GM19372 (cell line): ENCODE measurements around the gene CDHR5.
A peak's percentile ranks its signal among the peaks of the same experiment; 100 is the strongest.
"Not testable (repeated sequence)": the region's sequence is repeated elsewhere in the genome, so short reads cannot be mapped to it uniquely, and the experiment has no call there.

Experiments used
- ATAC-seq: cut with Tn5 transposase; IDR thresholded peaks from one replicate; pipeline ENCODE4 v1.9.1; 2021; ENCODE audit warnings: mild to moderate bottlenecking, low read depth, moderate library complexity; ENCODE audit not compliant: unreplicated experiment

CDHR5 gene

DNA sequence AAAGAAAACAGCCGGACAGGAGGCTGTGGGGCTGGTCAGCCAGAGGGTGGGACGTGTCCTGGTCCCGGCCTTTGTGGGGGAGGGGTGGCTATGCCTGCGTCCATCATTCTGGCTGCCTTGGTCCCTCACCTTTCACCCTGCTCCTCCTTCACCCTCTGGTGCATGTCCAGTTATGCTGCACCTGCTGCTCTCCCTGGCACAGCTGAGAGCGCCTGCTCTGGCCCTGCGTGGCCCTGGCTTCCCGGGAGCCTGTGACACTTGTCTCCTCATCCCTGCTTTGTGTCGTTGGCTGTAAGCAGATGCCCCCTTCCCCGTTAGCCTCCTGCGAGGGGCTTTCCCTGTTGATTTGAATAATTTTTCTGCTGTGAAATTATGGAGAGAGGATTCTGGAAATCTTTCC lies 31.8 kb downstream of the CDHR5 start:
- ATAC-seq = no peak

DNA sequence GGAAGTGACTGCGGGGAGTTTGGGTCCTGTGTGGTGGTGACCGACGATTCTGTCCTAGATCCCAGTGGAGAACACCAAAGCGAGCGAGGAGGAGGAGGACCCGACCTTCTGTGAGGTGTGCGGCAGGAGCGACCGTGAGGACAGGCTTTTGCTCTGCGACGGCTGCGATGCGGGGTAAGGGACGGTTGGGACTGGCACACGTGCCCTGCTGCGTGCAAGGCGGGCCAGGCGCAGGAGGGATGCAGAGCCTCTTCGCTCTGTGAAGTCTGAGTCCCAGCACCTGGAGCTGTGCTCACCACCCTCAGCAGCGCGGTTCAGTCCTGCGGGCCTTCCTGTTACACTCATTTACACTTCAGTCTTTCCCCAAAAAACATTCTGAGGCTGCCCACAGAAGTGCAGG lies 32.3 kb downstream of the CDHR5 start:
- ATAC-seq = no peak

DNA sequence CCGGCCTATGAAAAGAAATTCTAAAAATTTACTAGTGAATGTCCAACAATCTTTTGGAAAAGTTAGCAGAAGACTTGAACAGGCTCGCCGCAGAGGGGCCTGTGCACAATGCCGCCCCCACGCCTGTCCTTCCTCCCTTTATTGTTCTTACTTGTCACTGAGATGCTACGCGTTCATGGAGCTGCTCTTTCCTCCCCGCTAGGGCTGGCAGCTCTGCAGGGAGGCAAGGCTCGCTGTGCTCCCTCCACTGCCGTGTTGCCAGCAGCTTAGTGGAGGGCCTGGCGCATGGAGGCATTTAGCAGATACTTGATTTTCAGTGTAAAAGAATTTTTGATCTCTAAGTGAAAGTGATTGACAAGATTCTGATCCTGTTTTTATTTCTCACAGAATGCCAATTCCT lies 33.8 kb downstream of the CDHR5 start:
- ATAC-seq = no peak

DNA sequence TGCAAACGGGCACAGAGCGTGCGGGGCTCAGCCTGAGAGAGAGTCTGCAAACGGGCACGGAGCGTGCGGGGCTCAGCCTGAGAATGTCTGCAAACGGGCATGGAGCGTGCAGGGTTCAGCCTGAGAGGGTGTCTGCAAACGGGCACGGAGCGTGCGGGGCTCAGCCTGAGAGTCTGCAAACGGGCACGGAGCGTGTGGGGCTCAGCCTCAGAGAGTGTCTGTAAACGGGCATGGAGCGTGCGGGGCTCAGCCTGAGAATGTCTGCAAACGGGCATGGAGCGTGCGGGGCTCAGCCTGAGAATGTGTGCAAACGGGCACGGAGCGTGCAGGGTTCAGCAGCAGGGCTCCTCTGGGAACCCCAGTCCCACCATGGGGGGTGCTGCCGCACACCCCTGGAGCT lies 35.0 kb downstream of the CDHR5 start:
- ATAC-seq = no peak

DNA sequence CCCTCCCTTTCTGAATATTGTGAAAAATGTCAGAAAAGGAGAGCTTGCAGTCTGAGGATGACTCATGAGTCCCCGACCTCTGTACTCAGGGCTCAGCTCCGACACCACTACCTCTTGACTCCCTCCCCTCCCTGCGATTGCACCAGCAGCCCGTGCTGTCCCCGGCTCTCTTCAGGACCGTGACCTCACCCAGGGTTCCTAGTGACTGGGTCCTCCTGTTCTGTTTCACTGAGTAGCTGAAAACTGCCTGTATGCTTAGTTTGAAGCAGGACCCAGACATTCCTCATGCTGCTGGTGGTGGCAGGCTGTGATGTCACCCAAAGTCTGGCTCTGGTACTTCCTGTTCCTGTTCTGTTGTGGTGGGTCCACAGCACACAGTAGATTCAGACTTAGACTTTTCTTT lies 36.8 kb downstream of the CDHR5 start:
- no peak for ATAC-seq

DNA sequence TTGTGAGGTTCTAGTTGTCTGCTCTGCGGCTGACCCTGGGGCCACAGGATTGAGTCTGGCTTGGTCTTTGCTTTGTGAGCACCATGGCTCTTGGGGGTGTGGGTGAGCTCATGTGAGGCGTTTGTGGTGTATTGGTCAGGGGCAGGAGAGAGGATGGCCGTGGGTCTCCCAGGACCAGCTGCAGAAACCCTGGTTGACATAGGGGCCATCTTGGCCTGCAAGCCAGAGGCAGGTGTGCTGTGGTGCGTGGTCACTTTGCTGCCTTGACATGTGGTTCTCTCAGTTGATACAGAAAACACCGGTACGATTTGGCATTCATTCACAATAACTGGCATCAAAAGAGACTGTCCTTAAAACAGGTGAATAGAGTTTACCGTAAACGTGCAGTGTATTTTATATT lies 37.2 kb downstream of the CDHR5 start:
- ATAC-seq = no peak

DNA sequence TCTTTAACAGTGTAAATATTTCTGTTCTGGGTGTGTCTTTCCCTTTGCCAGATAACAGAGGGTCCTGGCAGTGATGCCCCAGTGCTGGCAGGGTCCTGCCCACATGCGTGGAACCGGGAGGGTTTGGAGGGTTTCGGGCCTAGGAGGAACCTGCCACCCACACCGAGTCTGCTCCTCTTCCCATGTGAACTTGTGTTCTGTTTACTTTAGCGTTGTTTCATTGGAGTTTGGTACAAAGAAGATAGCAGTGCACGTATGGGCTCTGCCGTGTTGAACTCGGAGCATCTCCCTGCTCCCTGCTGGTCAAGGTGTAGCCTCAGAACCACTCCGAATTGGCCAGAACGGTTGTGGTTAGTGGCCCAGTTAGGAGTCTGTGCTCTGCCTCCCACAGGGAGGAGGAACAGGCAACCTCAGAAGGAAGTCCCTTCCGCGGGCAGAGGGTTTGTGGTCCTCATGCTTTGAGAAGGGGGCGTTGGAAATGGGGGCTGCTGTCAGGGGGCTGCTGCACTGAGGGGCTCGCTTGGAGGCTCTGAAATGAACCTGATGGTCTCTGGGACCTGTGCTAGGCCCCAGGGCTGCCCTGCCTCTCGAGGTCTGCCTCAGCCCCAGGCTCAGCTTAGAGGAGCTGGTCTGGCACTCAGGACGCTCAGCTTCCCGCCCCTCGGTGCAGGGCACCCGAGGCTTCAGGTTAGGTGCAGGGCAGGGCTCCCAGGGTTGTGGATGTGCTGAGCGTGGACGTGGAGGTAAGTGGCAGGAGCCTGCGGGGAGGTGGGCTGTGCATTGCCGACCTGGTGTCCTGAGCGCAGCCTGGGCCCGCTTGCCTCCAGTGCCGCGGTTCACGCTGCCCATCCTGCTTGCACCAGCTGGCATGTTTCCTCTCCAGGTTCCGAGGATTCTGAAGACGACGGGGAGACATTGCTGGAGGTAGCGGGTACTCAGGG lies 38.1 kb downstream of the CDHR5 start:
- no peak for ATAC-seq

DNA sequence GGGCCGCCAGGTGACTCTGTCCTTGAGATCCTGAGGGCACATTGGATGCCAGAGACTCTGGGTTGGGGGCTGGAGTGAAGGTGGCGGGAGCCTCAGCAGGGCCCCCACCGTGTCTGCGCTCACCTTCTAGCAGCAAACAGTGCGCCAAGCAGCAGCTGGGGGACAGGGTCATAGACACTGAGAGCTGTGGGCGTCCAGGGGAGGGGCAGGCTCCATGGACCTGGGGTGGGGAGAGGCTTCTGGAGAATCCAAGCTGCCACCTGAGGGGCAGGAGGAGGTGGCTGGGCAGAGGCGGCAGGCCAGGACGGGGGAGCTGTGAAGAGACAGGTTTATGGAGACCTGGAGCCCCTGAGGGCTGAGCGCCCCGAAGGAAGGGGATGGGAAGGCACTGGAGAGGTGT lies 40.5 kb downstream of the CDHR5 start:
- no peak for ATAC-seq

DNA sequence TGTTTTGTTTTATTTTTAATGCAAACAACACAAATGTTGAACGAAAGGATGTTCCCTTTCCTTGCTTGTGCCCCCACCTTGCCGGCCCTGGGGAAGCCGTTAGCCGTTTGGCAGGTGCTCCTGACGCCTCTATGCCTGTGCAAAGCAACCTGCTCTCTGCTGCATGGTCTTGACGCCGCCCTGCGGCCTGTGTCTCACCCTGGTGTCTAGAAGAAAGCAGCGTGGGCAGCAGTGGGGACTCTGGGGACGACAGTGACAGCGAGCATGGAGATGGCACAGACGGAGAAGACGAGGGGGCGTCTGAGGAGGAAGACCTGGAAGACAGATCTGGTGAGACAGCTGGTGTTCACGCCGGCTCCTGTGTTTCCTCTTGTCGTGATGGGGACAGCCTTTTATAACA lies 43.0 kb downstream of the CDHR5 start:
- ATAC-seq = no peak

DNA sequence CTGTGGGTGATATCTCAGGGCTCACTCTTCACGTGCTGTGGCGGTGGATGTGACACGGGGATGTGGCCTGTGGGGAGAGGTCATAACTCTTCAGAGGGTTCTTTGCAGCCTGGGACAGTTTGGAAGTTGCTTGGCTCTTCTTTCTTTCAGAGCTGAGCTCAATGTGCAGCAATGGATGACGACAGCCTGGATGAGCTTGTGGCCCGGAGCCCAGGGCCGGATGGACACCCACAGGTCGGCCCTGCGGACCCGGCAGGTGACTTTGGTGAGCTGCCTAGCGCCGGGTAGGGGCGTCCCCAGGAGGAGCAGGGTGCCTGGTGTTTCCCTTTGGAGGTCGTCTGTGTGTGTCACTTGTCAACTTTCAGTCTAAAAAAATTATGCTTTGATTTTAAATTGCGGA lies 43.4 kb downstream of the CDHR5 start:
- ATAC-seq = no peak

DNA sequence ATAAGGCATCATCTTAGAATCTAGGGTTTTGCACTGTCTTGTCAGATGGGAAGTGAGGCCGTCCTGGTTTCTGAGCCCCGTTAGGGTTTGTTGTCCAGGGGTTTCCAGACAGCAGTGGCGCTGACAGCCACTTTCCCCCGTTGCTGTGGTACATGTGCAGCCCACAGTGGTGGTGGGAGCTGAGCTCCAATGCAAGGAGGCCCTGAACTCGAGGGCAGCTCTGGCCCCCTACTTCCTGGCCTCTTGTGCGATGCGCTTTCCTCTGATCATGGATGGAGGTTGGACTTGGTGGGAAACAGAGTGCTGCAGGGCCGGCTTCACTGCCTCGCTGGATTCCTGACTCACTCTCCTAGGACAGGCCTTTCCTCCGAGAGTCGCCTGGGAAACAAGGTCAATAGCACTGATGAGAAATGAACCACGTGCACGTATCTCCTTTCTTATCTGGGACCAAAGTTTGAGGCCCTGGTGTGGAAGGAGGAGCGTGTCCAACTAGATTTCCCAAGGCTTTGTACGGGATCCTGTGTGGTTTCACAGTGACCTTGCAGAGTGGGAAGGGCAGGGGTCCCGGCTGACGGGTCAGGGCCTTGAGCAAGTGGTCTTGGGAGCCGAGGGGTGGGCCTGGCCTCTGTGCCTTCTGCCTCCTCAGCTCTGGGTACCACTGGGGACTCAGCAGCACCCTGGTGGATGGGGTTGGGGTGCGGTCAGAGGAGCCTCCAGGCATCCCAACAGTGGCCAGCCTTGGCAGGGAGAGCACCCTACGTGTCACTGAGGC lies 44.7 kb downstream of the CDHR5 start:
- ATAC-seq = no peak

DNA sequence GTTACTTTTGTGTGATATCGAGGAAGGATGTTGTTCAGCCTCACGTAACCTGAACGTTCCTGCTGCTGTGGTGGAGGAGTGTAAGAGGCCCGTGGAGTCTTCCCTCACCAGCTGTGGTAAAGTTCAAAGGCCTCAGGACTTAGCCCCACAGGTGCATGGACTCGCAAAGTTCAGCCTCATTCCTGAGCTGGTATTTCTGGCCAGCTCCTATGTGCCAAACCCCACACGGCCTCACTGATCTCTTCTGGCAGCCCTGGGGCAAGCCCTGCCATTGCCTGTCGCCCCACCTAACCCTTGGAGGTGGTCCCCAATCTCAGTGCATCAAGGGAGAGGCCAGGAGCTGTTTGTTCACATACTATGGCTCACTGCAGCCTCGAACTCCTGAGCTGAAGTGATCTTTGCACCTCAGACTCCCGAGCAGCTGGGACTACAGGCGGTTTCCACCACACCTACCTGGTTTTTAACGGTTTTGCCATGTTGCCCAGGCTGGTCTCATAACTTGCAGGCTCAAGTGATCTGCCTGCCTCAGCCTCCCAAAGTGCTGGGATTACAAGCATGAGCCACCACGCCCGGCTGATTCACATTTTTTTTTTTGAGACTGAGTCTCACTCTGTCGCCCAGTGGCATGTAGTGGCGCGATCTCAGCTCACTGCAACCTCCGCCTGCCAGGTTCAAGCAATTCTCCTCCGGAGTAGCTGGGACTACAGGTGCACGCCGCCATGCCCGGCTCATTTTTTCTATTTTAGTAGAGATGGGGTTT lies 46.3 kb downstream of the CDHR5 start:
- ATAC-seq = no peak

DNA sequence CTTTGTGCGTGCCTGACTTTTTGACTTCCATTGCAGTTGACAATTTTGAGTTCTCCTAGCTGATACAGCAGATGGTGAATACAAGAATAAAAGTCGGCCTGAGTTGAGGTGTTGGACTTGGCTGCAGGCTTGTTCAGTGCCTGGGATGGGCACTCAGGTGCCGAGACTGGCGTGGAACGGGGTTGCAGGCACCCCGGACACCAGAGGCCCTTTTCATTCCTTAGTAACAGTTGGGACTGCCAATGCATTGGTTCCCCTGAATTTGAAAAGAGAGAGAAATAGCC lies 47.2 kb downstream of the CDHR5 start:
- ATAC-seq = no peak

DNA sequence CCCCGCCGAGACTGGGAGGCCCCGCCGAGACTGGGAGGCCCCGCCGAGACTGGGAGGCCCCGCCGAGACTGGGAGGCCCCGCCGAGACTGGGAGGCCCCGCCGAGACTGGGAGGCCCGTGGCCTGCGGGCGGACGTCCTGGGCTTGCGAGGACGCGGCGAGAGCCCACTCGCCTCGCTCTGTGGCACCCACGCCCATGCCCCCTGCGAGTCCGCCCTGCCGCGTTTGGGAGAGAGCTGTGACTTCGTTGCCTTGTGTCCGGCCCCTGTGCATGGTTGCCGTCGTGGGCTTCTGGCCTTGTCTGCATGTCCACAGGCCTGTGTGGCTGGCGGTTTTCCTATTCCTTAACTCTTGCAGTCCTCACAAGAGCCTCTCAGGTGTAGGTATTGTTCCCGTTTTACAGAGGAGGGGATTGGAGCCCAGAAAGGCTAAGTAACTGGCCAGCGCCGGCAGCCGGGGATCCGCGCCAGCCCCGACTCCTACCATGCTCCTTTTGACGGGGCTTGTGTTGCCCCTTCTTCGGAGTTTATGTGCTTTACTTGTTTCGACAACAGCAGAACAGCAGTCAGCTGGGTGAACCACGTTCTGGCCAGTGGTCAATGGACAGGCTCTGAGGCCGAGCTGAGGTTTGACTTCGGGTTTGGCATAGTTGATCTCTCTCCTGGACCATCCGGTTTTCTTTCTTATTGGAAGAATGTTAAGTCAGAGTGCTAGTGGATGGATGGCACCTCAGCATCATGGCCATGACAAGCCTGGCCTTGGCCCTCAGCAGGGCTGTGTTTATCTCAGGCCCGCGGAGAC lies 47.7 kb downstream of the CDHR5 start:
- ATAC-seq = no peak

DNA sequence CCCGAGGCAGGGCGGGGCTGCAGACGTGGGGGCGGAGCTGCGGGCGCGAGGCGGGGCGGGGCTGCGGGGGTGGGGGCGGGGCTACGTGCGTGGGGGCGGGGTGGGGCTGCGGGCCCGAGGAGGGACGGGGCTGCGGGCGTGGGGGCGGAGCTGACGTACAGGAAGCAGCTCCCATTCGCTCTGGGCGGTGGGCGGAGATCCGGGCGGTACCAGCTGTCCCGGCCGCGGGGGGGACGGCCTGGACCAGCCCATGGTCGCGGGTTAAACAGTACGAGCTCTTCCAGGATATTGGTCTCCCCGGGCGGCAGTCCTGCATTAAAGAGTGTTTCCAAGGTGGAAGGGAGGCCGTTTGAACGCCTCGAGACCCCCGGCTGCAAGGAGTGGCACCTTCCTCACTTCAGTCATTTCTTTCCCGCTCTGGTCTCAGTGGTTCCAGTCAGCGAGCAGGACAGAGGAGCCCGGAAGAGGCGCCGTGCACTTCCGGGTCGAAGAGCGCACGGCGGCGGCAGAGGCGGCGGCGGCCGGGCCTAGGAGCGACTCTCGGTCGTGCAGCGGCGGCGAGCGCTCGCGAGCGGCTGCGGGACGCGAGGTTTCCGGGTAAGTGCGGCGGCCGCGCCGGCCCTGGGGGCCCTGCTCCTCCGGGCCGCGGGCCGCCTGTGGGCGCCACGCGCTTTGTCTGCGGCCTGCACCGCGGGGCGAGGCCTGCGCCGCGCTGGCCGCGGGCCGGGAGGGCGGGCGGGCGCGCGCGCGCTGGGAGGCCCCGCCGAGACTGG lies 48.6 kb downstream of the CDHR5 start, which contains the start of gene PHRF1:
PHRF1 (plus strand) TSS at position 475 of the 773 bp plus-strand sequence. CDS start 5,043 bp downstream, outside the sequence.
- ATAC-seq = peak; percentile 78

DNA sequence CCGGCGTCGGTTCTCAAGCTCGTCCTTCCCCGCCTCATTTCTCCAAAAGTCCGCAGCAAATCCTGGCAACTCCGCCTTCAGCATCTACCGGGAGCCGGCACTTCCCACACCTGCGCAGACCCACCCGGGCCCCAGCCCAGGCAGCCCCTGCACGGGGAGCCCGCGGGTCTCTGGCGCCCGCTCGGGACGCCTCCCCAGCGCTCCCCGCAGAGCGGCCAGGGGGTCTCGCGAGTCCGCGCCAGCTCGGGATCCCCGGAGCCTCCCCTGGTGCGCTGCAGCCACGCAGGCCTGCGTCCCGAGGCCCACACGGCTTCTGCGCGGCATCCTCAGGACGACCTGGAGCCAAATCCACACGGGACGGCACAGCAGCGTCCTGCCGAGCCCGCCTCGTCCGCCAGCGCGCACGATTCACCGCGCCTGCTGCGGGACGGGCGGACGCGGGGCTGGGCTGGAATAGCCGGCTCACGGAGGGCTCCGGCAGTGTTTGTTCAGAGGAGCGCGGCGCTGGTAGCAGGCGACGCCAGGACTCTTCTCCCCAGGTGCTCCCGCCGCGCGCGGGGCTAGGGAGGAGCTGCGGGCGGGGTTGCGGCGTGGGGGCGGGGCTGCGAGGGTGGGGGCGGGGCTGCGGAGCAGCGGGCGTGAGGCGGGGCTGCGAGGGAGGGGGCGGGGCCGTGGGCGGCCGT lies 49.3 kb downstream of the CDHR5 start:
- peak; percentile 36 for ATAC-seq

DNA sequence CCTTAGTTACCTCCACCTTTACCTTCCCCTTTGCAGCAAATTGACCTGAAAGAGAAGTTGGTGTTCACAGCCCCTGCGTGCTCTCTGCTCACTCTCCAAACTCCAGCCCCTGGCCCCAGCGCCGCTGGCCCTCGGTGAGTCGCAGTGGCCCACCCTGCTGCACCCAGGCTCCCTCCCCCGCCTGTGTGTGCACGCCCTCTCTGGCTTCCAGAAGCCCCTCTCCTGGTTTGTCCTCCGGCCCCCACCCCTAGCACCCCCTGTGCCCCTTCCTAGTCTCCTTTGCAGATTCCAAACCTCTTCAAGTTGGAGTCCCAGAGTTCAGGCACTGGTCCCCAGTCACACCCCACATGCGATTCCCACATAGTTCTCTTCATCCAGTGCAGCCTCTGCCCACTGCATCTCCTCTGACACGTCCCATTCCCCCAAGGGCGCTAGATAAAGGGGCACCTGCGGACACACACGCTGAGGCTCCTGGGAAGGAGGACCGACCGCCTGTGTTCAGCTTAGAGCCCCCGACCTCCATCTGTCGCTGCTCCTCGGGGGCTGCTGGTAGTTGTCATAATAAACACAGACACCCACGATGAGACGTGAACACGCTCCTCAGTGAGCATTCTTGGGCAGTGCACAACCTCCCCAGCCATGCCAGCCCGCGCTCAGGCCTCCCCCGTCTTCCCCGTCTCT lies 50.0 kb downstream of the CDHR5 start:
- no peak for ATAC-seq

DNA sequence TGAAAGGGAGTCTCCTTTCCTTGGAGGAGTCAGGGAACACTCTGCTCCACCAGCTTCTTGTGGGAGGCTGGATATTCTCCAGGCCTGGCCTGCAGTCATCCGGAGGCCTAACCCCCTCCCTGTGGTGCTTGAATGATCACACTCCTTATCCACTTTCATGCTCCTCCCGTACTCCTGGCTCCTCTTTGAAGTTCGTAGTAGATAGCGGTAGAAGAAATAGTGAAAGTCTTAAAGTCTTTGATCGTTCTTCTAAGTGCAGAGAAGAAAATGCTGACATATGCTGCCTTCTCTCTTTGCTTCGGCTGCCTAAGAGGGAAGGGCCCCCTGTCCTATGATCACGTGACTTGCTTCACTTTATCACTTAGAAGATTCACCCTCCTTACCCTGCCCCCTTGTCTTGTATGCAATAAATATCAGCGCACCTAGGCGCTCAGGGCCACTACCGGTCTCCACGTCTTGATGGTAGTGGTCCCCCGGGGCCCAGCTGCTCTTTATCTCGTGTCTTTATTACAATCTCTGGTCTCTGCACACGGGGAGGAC lies 50.7 kb downstream of the CDHR5 start:
- not testable (repeated sequence) for ATAC-seq
